ENCODE measurements around the gene GPR55. TPM values are rescaled to one million over a fixed set of nuclear protein-coding genes. Genes with fewer than 3 reads are reported as not detected.

Gene GPR55
- total RNA-seq, 1 donor from 2014 or later = 0.28 TPM

DNA sequence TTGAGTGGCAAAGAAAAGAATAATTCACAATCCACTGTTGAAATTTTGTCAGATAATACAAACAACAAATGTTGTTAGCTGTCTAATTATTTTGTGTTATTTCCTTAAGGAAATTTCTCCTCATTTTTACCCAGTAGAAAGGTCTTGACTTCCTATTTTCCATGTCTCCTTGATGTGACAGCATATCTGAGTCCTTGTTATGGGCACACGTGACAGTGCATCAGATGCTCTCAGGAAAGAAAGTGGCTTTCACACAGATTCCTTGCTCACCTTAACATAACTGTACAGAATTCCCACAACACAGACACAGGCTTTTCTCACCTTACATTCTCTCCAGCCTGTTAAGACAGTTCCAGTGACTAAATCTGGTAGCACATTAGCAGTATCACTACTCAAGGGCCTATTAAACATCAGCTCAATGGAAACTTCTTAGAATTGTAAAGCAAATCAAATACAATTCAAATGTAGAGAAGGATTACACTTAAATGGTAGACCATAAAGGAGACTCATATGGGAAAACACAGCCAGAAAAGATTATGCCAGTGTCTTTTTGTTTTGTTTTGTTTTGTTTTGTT lies 30.2 kb upstream of the GPR55 start:
- H3K27me3 Mint-ChIP-seq (ENCODE audit: unreplicated experiment) = peaks cover 7% of the 10 kb centered on the region
- TF ChIP-seq, protein P1, sequence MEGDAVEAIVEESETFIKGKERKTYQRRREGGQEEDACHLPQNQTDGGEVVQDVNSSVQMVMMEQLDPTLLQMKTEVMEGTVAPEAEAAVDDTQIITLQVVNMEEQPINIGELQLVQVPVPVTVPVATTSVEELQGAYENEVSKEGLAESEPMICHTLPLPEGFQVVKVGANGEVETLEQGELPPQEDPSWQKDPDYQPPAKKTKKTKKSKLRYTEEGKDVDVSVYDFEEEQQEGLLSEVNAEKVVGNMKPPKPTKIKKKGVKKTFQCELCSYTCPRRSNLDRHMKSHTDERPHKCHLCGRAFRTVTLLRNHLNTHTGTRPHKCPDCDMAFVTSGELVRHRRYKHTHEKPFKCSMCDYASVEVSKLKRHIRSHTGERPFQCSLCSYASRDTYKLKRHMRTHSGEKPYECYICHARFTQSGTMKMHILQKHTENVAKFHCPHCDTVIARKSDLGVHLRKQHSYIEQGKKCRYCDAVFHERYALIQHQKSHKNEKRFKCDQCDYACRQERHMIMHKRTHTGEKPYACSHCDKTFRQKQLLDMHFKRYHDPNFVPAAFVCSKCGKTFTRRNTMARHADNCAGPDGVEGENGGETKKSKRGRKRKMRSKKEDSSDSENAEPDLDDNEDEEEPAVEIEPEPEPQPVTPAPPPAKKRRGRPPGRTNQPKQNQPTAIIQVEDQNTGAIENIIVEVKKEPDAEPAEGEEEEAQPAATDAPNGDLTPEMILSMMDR (IDR thresholded peaks at IDR 0.05; ENCODE audit: unreplicated experiment) = no peak
- H3K36me3 Mint-ChIP-seq (ENCODE audit: low read depth, unreplicated experiment) = peaks cover 7% of the 10 kb centered on the region
- H3K4me3 Mint-ChIP-seq (ENCODE audit: unreplicated experiment) = no peak overlapping the region
- H3K9me3 Mint-ChIP-seq (ENCODE audit: unreplicated experiment) = no peaks in the 10 kb centered on the region
- H3K27ac Mint-ChIP-seq (ENCODE audit: unreplicated experiment) = no peak overlapping the region
- DNase-seq (ENCODE audit: low spot score) = no peak
- H3K4me1 Mint-ChIP-seq (ENCODE audit: unreplicated experiment) = peaks cover 8% of the 10 kb centered on the region

DNA sequence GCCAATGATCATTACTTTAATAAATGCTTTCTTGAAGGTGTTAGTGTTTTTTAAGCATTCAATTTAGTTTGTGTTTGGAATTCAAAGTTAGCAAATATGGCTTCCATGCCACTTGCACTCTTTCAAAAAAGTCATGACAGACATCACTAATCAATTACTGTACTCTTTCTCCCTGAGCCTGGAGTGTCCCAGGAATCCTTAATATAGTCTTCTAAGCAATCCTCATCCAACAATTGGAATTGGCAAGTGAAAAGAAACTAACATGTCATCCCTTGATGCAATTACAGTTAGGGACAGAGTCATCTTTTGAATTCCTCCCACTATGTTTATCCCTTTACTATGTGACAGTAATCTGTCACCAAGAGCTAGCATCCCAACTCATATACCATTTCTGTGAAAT lies 29.7 kb upstream of the GPR55 start:
- Mint-ChIP-seq H3K9me3 (ENCODE audit: unreplicated experiment) (no peaks in the 10 kb centered on the region), H3K27me3 (ENCODE audit: unreplicated experiment) (peaks cover 7% of the 10 kb centered on the region), H3K36me3 (ENCODE audit: low read depth, unreplicated experiment) (peaks cover 7% of the 10 kb centered on the region), H3K4me3 (ENCODE audit: unreplicated experiment) (no peak overlapping the region), H3K27ac (ENCODE audit: unreplicated experiment) (no peak overlapping the region), H3K4me1 (ENCODE audit: unreplicated experiment) (peaks cover 6% of the 10 kb centered on the region)
- TF ChIP-seq, protein P1 (IDR thresholded peaks at IDR 0.05; ENCODE audit: unreplicated experiment) = no peak
- no peak for DNase-seq (ENCODE audit: low spot score)

- no peak for DNase-seq (ENCODE audit: low spot score)
- Mint-ChIP-seq H3K4me3 (ENCODE audit: unreplicated experiment) (no peak overlapping the region), H3K27ac (ENCODE audit: unreplicated experiment) (no peak overlapping the region), H3K27me3 (ENCODE audit: unreplicated experiment) (peaks cover 7% of the 10 kb centered on the region), H3K36me3 (ENCODE audit: low read depth, unreplicated experiment) (peaks cover 7% of the 10 kb centered on the region), H3K4me1 (ENCODE audit: unreplicated experiment) (peaks cover 6% of the 10 kb centered on the region), H3K9me3 (ENCODE audit: unreplicated experiment) (no peaks in the 10 kb centered on the region)
- TF ChIP-seq, protein P1 (IDR thresholded peaks at IDR 0.05; ENCODE audit: unreplicated experiment) = no peak
Measured at GRCh38 chr2:230953845-230954244, 28.8 kb upstream of the GPR55 start.

DNA sequence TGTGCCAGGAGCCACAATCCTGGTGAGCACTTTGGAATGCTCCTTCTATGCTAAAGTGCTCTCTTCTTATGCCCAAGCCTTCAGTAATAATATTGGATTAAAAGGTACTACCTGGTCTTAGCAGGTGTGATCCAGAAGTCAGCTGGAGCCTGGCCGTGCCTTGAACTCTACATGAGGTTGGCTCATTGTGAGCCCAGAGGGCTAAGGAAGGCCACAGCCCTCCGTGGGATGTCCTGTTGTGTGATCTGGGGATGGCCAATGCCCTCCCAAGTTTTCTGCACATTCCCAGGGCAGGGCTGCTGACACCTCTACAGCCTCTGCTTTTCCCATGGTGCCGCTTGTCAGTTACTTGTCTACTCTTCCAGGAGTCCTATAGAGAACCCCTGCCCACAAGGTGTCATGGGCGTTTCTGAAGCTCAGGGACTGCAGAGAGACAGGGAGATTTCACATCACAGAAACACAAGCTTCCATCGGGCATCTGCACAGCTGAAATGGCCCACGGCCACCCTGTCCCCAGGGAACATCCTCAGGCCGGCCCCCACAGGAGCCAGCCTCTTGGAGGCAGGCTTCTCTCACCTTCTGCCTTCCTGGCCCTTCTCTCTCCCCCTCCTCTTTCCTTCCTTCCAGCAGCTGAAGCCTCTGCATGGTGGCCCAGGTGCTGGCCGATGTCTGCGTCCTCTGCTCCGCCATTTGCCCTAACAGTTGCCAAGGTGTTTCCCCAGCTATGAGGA lies 27.3 kb upstream of the GPR55 start:
- no peaks in the 10 kb centered on the region for H3K9me3 Mint-ChIP-seq (ENCODE audit: unreplicated experiment)
- no peak overlapping the region for H3K27ac Mint-ChIP-seq (ENCODE audit: unreplicated experiment)
- H3K36me3 Mint-ChIP-seq (ENCODE audit: low read depth, unreplicated experiment) = peaks cover 7% of the 10 kb centered on the region
- TF ChIP-seq, protein P1 (IDR thresholded peaks at IDR 0.05; ENCODE audit: unreplicated experiment) = no peak
- H3K4me3 Mint-ChIP-seq (ENCODE audit: unreplicated experiment) = no peak overlapping the region
- H3K4me1 Mint-ChIP-seq (ENCODE audit: unreplicated experiment) = peaks cover 2% of the 10 kb centered on the region
- no peak for DNase-seq (ENCODE audit: low spot score)
- peaks cover 3% of the 10 kb centered on the region for H3K27me3 Mint-ChIP-seq (ENCODE audit: unreplicated experiment)

GRCh38 chr2:230951396-230951795 lies 26.4 kb upstream of the GPR55 start:
- H3K27ac Mint-ChIP-seq (ENCODE audit: unreplicated experiment) = no peak overlapping the region
- no peaks in the 10 kb centered on the region for H3K4me1 Mint-ChIP-seq (ENCODE audit: unreplicated experiment)
- DNase-seq (ENCODE audit: low spot score) = no peak
- H3K36me3 Mint-ChIP-seq (ENCODE audit: low read depth, unreplicated experiment) = peaks cover 7% of the 10 kb centered on the region
- H3K27me3 Mint-ChIP-seq (ENCODE audit: unreplicated experiment) = no peaks in the 10 kb centered on the region
- TF ChIP-seq, protein P1 (IDR thresholded peaks at IDR 0.05; ENCODE audit: unreplicated experiment) = no peak
- no peaks in the 10 kb centered on the region for H3K9me3 Mint-ChIP-seq (ENCODE audit: unreplicated experiment)
- no peak overlapping the region for H3K4me3 Mint-ChIP-seq (ENCODE audit: unreplicated experiment)
